Breast epithelium (tissue), 3 donors: Measurements from ENCODE around the gene PPP2R5D.

Source experiments
- CTCF ChIP-seq, 3 donors: fragments of 450-650 bp; IDR thresholded peaks; one replicate each; pipeline ENCODE4 v1.5.1; 2016 to 2017; ENCODE audit warnings: antibody characterized with exemption in 3 of 3, mild to moderate bottlenecking in 3 of 3, moderate library complexity in 3 of 3
- POLR2A ChIP-seq: fragments of 450-650 bp; IDR thresholded peaks from one replicate; pipeline ENCODE4 v1.6.1; 2016; ENCODE audit warnings: antibody characterized with exemption, mild to moderate bottlenecking, moderate library complexity
- POLR2AphosphoS5 ChIP-seq, 3 donors: sonication (generic); formaldehyde crosslinking; IDR thresholded peaks; one replicate each; pipeline ENCODE4 v1.6.1; 2017; ENCODE audit warnings: antibody characterized with exemption in 3 of 3

GRCh38 chr6:42970871-42971612 is 13.3 kb upstream of the PPP2R5D start:
- TF ChIP-seq POLR2AphosphoS5 (IDR thresholded peaks at IDR 0.05) (no peak), CTCF (IDR thresholded peaks at IDR 0.05) (no peak), POLR2A (no peak)
